SK-N-SH (cell line): ENCODE data around the gene GRIK3. TPM values are rescaled to one million over a fixed set of nuclear protein-coding genes. Genes with fewer than 3 reads are reported as not detected.

ENCODE experiments used
- CTCF ChIA-PET: fragments of 300-600, 350-600 bp; formaldehyde crosslinking; extraction: SDS; loops from one replicate; lab custom pipeline; 2021; lab: Yijun Ruan, JAX
- POLR2A ChIA-PET: fragments of 350-600 bp; sonication (Branson Sonifier 250); formaldehyde crosslinking; extraction: SDS; loops from one replicate; lab custom pipeline; 2020; ENCODE audit warnings: antibody characterized with exemption, inconsistent platforms; lab: Yijun Ruan, JAX
- DNase-seq: peaks from one replicate; pipeline ENCODE4 v3.0.0; 2012
- H2AFZ ChIP-seq: fragments of 200-600 bp; sonication (generic); 2 replicates; pipeline ENCODE4 v1.8.1; 2016; ENCODE audit warnings: antibody characterized with exemption, mild to moderate bottlenecking, low read depth
- H3F3A ChIP-seq: fragments of 200-600 bp; sonication (generic); replicated peaks from 2 replicates; pipeline ENCODE3; 2016; ENCODE audit warnings: antibody characterized with exemption, mild to moderate bottlenecking; ENCODE audit not compliant: insufficient read depth
- H3K27ac ChIP-seq, 2 experiments: fragments of 200-500 bp in 1 of 2; fragments of 200-600 bp in 1 of 2; sonication (Bioruptor generic) in 1 of 2; sonication (generic), shearing (Covaris generic) in 1 of 2; 2 replicates each; pipeline versions ENCODE4 v1.5.1 to v1.6.1; 2014 to 2016; ENCODE audit warnings: low read depth in 2 of 2, inconsistent platforms in 1 of 2, low read length in 1 of 2, mild to moderate bottlenecking in 1 of 2, mixed read lengths in 1 of 2
- H3K27me3 ChIP-seq: fragments of 200-600 bp; sonication (generic), shearing (Covaris generic); 2 replicates; pipeline ENCODE4 v1.6.1; 2016; ENCODE audit warnings: mixed run types; ENCODE audit not compliant: insufficient read depth
- H3K36me3 ChIP-seq, 2 experiments: fragments of 200-500 bp in 1 of 2; fragments of 200-600 bp in 1 of 2; sonication (Bioruptor generic) in 1 of 2; sonication (generic) in 1 of 2; replicated peaks in 1 of 2; 2 replicates each; pipeline versions ENCODE3 to v1.5.1; 2014 to 2016; ENCODE audit warnings: low read length in 1 of 2, mild to moderate bottlenecking in 1 of 2; ENCODE audit not compliant: insufficient read depth in 2 of 2, control insufficient read depth in 1 of 2
- H3K4me1 ChIP-seq, 2 experiments: fragments of 200-500 bp in 1 of 2; fragments of 200-600 bp in 1 of 2; sonication (Bioruptor generic) in 1 of 2; sonication (generic), shearing (Covaris generic) in 1 of 2; 2 replicates each; pipeline versions ENCODE4 v1.5.1 to v1.6.1; 2014 to 2016; ENCODE audit warnings: low read depth in 1 of 2, low read length in 1 of 2, mixed run types in 1 of 2; ENCODE audit not compliant: insufficient read depth in 2 of 2, control insufficient read depth in 1 of 2
- H3K4me2 ChIP-seq: fragments of 200-600 bp; sonication (generic), shearing (Covaris generic); 2 replicates; pipeline ENCODE4 v1.6.1; 2017; ENCODE audit warnings: mixed run types
- H3K4me3 ChIP-seq, 2 experiments: fragments of 200-500 bp in 1 of 2; fragments of 200-600 bp in 1 of 2; sonication (Bioruptor generic) in 1 of 2; sonication (generic), shearing (Covaris generic) in 1 of 2; 2 replicates each; pipeline versions ENCODE4 v1.5.1 to v1.8.1; 2014 to 2016; ENCODE audit warnings: low read depth in 2 of 2, inconsistent platforms in 1 of 2, low read length in 1 of 2, mild to moderate bottlenecking in 1 of 2, mixed read lengths in 1 of 2, moderate library complexity in 1 of 2
- H3K79me2 ChIP-seq: fragments of 200-600 bp; sonication (generic); 2 replicates; pipeline ENCODE4 v1.8.1; 2017; ENCODE audit warnings: mild to moderate bottlenecking; ENCODE audit not compliant: insufficient read depth
- H3K9ac ChIP-seq: fragments of 200-600 bp; sonication (generic); 2 replicates; pipeline ENCODE4 v1.6.1; 2017; ENCODE audit warnings: mixed run types
- H3K9me2 ChIP-seq: fragments of 200-600 bp; sonication (generic); 2 replicates; pipeline ENCODE4 v1.6.1; 2017; ENCODE audit warnings: mixed run types
- H3K9me3 ChIP-seq: fragments of 200-600 bp; sonication (generic); 2 replicates; pipeline ENCODE4 v1.6.1; 2017; ENCODE audit warnings: mixed run types, mild to moderate bottlenecking, moderate library complexity
- H4K20me1 ChIP-seq: fragments of 200-600 bp; sonication (generic); 2 replicates; pipeline ENCODE4 v1.6.1; 2017; ENCODE audit warnings: mild to moderate bottlenecking, mixed run types; ENCODE audit not compliant: insufficient read depth
- EP300 ChIP-seq, 2 experiments: IDR thresholded peaks; 2 replicates each; pipeline versions ENCODE4 v1.4.0 to v1.6.1; 2012; ENCODE audit warnings: borderline replicate concordance in 1 of 2, low read depth in 1 of 2, low read length in 1 of 2
- EZH2phosphoT487 ChIP-seq: fragments of 200-600 bp; sonication (generic); IDR thresholded peaks from 2 replicates; pipeline ENCODE4 v1.6.1; 2017; ENCODE audit warnings: low read depth, mixed run types, mild to moderate bottlenecking, antibody characterized with exemption, moderate library complexity, borderline replicate concordance
- FOSL2 ChIP-seq: IDR thresholded peaks from 2 replicates; pipeline ENCODE4 v1.4.0; 2012; ENCODE audit warnings: low read depth, mild to moderate bottlenecking, moderate library complexity, borderline replicate concordance
- FOXM1 ChIP-seq: IDR thresholded peaks from 2 replicates; pipeline ENCODE4 v1.4.0; 2012; ENCODE audit warnings: low read depth, mild to moderate bottlenecking
- GABPA ChIP-seq: IDR thresholded peaks from 2 replicates; pipeline ENCODE4 v1.4.0; 2012; ENCODE audit warnings: low read depth, mild to moderate bottlenecking
- GATA2 ChIP-seq: sonication (generic); formaldehyde crosslinking; IDR thresholded peaks from 2 replicates; pipeline ENCODE4 v1.5.0; 2020; ENCODE audit warnings: mild to moderate bottlenecking, missing genetic modification reagents
- IRF3 ChIP-seq: fragments of 150-350 bp; IDR thresholded peaks from 2 replicates; pipeline ENCODE4 v1.6.1; 2016; ENCODE audit warnings: mild to moderate bottlenecking, low read depth, low read length
- JUND ChIP-seq: IDR thresholded peaks from 2 replicates; pipeline ENCODE4 v1.4.0; 2012
- MXI1 ChIP-seq: IDR thresholded peaks from 2 replicates; pipeline ENCODE4 v1.6.1; 2012; ENCODE audit warnings: mild to moderate bottlenecking, low read depth, low read length, improper control_type of control experiment
- NRF1 ChIP-seq: IDR thresholded peaks from 2 replicates; pipeline ENCODE4 v1.6.1; 2012; ENCODE audit warnings: low read depth, mild to moderate bottlenecking, low read length
- PBX3 ChIP-seq: IDR thresholded peaks from 2 replicates; pipeline ENCODE4; 2012
- RAD21 ChIP-seq: IDR thresholded peaks from 2 replicates; pipeline ENCODE4 v1.6.1; 2012; ENCODE audit warnings: mild to moderate bottlenecking, low read length
- RFX5 ChIP-seq: IDR thresholded peaks from 2 replicates; pipeline ENCODE4 v1.6.1; 2012; ENCODE audit warnings: mild to moderate bottlenecking, improper control_type of control experiment, low read length
- TEAD4 ChIP-seq: IDR thresholded peaks from 2 replicates; pipeline ENCODE4 v1.4.0; 2012; ENCODE audit warnings: mild to moderate bottlenecking, borderline replicate concordance; ENCODE audit not compliant: insufficient read depth
- USF2 ChIP-seq: fragments of 150-350 bp; IDR thresholded peaks from 2 replicates; pipeline ENCODE4 v1.6.1; 2017; ENCODE audit warnings: antibody characterized with exemption, low read length, low read depth, borderline replicate concordance
- YY1 ChIP-seq: IDR thresholded peaks from 2 replicates; pipeline ENCODE4 v1.4.0; 2012; ENCODE audit warnings: low read depth, mild to moderate bottlenecking
- WGBS: methylation state at CpG from one replicate; pipeline ENCODE4 v1.1.6; 2017; ENCODE audit warnings: low lambda C conversion rate; 5-methylcytosine and 5-hydroxymethylcytosine counted together
- polyA plus RNA-seq, 3 experiments: library from polyadenylated mRNA; depleted of rRNA; stranded (reverse); fragments of >200 nt; gene quantifications; 2 replicates each; pipeline ENCODE4 v1.2.3, GENCODE V29; 2012

The GRIK3 gene
- polyA plus RNA-seq, 1 of the 3 experiments (the other 2 are of a cell fraction): not detected

- no peak overlapping the region for H3K9ac ChIP-seq
- TF ChIP-seq RFX5 (no peak), GABPA (no peak), FOSL2 (no peak), EP300 (IDR thresholded peaks at IDR 0.05; ENCODE audit: borderline replicate concordance in 1 of 2, low read depth in 1 of 2, low read length in 1 of 2) (no peak), NRF1 (no peak), RAD21 (no peak), USF2 (no peak), TEAD4 (no peak), PBX3 (no peak), JUND (no peak), MXI1 (no peak), GATA2 (no peak), IRF3 (no peak), FOXM1 (no peak), EZH2phosphoT487 (no peak)
- TF ChIP-seq, all 33 proteins: peak for 0
- Histone ChIP-seq H3F3A (no peaks in the 10 kb centered on the region), H3K9me3 (no peaks in the 10 kb centered on the region), H3K27me3 (no peaks in the 10 kb centered on the region), H3K9me2 (no peaks in the 10 kb centered on the region), H3K27ac (no peak overlapping the region), H2AFZ (no peak overlapping the region), H4K20me1 (no peaks in the 10 kb centered on the region), H3K4me2 (no peak overlapping the region), H3K36me3 (no peaks in the 10 kb centered on the region), H3K4me1 (no peaks in the 10 kb centered on the region), H3K4me3 (no peak overlapping the region), H3K79me2 (no peaks in the 10 kb centered on the region)
- ChIA-PET CTCF (interaction anchor here (1.8 kb wide), 1 partner anchor 39 kb away, joined by 4 read pairs; no protein-coding TSS in a partner anchor), POLR2A (no interaction called here)
- DNase-seq: no peak
- whole genome bisulfite sequencing: 7% methylated on average over 2 of the region's 2 CpGs
Observed at GRCh38 chr1:36948147-36948546, 86.2 kb downstream of the GRIK3 start.

- 16% methylated on average over 2 of the region's 2 CpGs for WGBS
- POLR2A ChIA-PET: no interaction called here
- no peaks in the 10 kb centered on the region for H3K4me1 ChIP-seq
Observed at GRCh38 chr1:36947384-36947783, 86.9 kb downstream of the GRIK3 start.

More at GRCh38 chr1:36947384-36947783, 86.9 kb downstream of the GRIK3 start:
- no peak for DNase-seq
- Histone ChIP-seq H3K36me3 (no peaks in the 10 kb centered on the region), H3K79me2 (no peaks in the 10 kb centered on the region), H4K20me1 (no peaks in the 10 kb centered on the region), H3K27ac (no peak overlapping the region), H3K9me3 (no peaks in the 10 kb centered on the region), H3K9me2 (no peaks in the 10 kb centered on the region), H3K9ac (no peak overlapping the region), H2AFZ (no peak overlapping the region), H3K27me3 (no peaks in the 10 kb centered on the region), H3K4me2 (no peak overlapping the region), H3F3A (no peaks in the 10 kb centered on the region), H3K4me3 (no peak overlapping the region)
- TF ChIP-seq MXI1: no peak
- TF ChIP-seq USF2: no peak
- no peak for TF ChIP-seq YY1
- TF ChIP-seq FOXM1: no peak
- CTCF ChIA-PET: interaction anchor here (1.5 to 1.8 kb wide), 2 partner anchors 10 to 38 kb away, joined by 4 read pairs; no protein-coding TSS in a partner anchor
